Keratinocyte (primary cell): ENCODE data around the gene TEX13D.

Experiments
- CTCF ChIP-seq, 3 experiments: IDR thresholded peaks in 1 of 3; conservative IDR thresholded peaks in 1 of 3; optimal IDR thresholded peaks in 1 of 3; 2 replicates in 2 of 3; 3 replicates in 1 of 3; pipeline versions ENCODE3 to v1.5.1; 2011; ENCODE audit warnings: low read length in 3 of 3, mild to moderate bottlenecking in 3 of 3, moderate library complexity in 2 of 3, control low read depth in 1 of 3, inconsistent platforms in 1 of 3; ENCODE audit not compliant: insufficient read depth in 2 of 3; ENCODE audit errors: extremely low read depth in 1 of 3
- EZH2 ChIP-seq: IDR thresholded peaks from one replicate; pipeline ENCODE4 v1.6.1; 2012; ENCODE audit warnings: inconsistent platforms, mild to moderate bottlenecking, low read length, moderate library complexity

DNA sequence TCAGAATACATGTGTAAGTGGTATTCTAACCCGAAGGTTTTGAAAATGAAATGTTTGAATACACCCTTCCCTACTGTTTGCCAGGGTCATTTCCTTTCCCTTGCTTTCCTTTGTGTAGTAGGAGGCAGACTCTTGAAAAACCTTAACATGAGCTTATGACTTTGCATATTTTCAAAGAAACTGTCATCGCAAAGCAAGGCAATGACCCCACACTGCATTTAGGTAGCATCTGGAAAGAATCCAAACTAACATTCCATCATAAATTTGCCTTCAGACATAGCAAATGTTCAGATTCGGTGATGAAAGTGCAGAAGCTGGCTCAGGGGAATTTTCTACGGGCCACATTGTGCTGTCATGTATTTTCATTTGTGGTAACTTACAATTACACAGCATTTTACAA is 46.2 kb downstream of the TEX13D start:
- TF ChIP-seq CTCF (optimal IDR thresholded peaks at IDR 0.05 in 1 of 3, IDR thresholded peaks at IDR 0.05 in 1 of 3, conservative IDR thresholded peaks at IDR 0.05 in 1 of 3; ENCODE audit: extremely low read depth in 1 of 3, insufficient read depth in 2 of 3, low read length in 3 of 3) (no peak), EZH2 (no peak)
